CD4-positive, alpha-beta T cell treated with Interleukin-21 for 1 hour (primary cell): Measurements from ENCODE around the gene NEUROD1.
"Not testable (repeated sequence)": the region's sequence is repeated elsewhere in the genome, so short reads cannot be mapped to it uniquely, and the experiment has no call there.

Source experiments
- DNase-seq: peaks from one replicate; pipeline ENCODE4 v3.0.0-alpha.2; 2020

Gene NEUROD1

GRCh38 chr2:181680055-181680936 lies at the start of gene NEUROD1:
NEUROD1 (minus strand) TSS chr2:181680517; CDS start chr2:181678860, 1,657 bp downstream.
- no peak for DNase-seq

GRCh38 chr2:181725476-181725875 lies 45.2 kb upstream of the NEUROD1 start:
- DNase-seq, result no peak

GRCh38 chr2:181724662-181725061 lies 44.3 kb upstream of the NEUROD1 start:
- DNase-seq, result no peak

GRCh38 chr2:181723731-181724130 lies 43.4 kb upstream of the NEUROD1 start:
- no peak for DNase-seq

- DNase-seq, result peak; percentile 78
Measured at GRCh38 chr2:181715033-181715630, 34.8 kb upstream of the NEUROD1 start.

GRCh38 chr2:181711051-181711450 lies 30.7 kb upstream of the NEUROD1 start:
- DNase-seq, result not testable (repeated sequence)

- DNase-seq, result not testable (repeated sequence)
Measured at GRCh38 chr2:181702519-181702918, 22.2 kb upstream of the NEUROD1 start.

- DNase-seq, result no peak
Measured at GRCh38 chr2:181698223-181698622, 17.9 kb upstream of the NEUROD1 start.

GRCh38 chr2:181697571-181697970 lies 17.3 kb upstream of the NEUROD1 start:
- no peak for DNase-seq

GRCh38 chr2:181697126-181697525 lies 16.8 kb upstream of the NEUROD1 start:
- no peak for DNase-seq

GRCh38 chr2:181694271-181694670 lies 14.0 kb upstream of the NEUROD1 start:
- no peak for DNase-seq

GRCh38 chr2:181690860-181691259 lies 10.5 kb upstream of the NEUROD1 start:
- DNase-seq, result no peak

GRCh38 chr2:181686576-181687185 lies 6.4 kb upstream of the NEUROD1 start:
- DNase-seq, result no peak

GRCh38 chr2:181685150-181685688 lies 4.9 kb upstream of the NEUROD1 start:
- no peak for DNase-seq

GRCh38 chr2:181684454-181685149 lies 4.3 kb upstream of the NEUROD1 start:
- no peak for DNase-seq

GRCh38 chr2:181683518-181684453 lies 3.5 kb upstream of the NEUROD1 start:
- DNase-seq, result no peak

- DNase-seq, result no peak
Measured at GRCh38 chr2:181682795-181683517, 2.6 kb upstream of the NEUROD1 start.

- DNase-seq, result no peak
Measured at GRCh38 chr2:181682026-181682789, 1.9 kb upstream of the NEUROD1 start.

- DNase-seq, result no peak
Measured at GRCh38 chr2:181680937-181681811, 857 bp upstream of the NEUROD1 start.
